GM15510 (cell line): ENCODE data around the gene BACH1.

Source experiments
- POLR2A ChIP-seq: IDR thresholded peaks from 3 replicates; pipeline ENCODE4 v1.6.1; 2011; ENCODE audit warnings: borderline replicate concordance; ENCODE audit not compliant: insufficient read length; ENCODE audit errors: extremely low read depth

Gene BACH1

DNA sequence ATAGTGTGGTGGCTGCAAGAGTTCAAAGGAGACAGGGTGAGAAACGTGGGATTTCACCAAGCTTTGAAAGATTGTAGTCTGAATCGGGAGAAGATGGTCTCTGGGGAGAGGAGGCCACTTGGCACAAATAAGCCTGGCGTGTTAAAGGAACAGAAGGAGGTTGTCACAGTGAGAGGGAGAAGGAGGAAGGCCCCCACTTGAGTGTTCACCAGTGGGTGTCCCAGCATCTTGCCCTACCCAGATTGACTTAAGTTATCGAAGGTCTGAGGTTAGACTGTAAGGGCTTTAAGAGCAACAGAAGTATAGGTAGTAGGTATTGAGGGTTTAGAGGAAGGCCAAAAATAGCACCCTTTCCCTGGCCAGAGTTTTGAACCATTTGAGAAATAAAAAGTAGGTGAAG, 48.0 kb downstream of the BACH1 start:
- TF ChIP-seq POLR2A = no peak

DNA sequence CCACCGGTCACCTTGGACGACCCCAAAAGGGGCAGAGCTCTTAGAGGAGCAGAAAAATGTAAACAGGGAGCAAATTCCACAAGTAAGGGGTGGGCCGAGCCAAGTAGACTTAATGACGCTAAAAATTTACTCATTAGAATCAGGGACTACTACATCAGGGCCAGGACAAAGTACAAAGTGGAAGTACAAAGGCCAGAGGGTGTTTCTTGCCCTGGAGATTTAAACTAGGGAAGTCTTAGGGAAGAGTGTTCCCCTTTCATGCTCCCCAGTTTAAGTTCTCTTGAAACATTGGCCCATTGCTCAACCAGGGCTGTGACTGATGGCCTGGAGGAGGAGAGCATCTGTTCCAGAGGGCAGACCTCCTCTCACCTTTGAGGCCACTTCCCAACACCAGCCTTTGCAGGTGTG, 48.6 kb downstream of the BACH1 start:
- no peak for TF ChIP-seq POLR2A

DNA sequence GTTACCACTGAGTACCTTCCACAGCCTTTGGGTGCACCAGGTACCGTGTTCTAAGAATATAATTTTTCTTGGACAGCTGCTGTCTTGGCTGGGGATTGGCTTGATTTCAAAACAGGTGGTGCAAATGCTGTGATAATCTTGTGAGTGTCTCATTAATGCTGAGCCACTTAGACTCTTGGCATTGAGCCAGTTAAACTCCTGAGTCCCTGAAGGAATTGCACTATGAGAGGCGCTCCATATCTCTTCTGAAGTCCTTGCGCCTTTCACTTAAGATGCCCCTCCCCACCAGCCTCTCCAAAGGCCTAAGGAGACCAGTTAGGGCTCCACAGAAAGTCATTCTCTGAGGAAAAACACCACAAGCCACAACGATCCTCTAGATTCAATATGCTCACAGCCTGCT, 51.0 kb downstream of the BACH1 start:
- no peak for TF ChIP-seq POLR2A

- no peak for TF ChIP-seq POLR2A
Measured at GRCh38 chr21:29350246-29350779, 51.6 kb downstream of the BACH1 start.

DNA sequence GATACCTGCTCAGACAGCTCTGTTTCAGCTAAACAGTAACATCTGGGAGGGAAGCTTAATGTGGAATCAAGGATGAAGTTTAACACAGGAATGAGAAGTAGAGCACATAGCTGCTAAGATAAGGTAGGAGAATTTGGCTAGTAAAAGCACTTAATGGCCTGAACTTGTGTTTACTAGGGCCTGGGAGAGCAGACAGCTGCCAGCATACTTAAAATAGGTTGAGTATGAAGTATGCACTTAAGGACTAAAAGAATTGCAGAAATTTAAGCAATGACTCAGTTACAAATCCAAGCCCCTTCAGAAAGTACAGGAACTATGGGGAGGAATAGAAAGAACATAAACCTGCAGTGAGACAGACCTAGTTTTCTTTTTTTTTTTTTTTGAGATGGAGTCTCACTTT, 53.0 kb downstream of the BACH1 start:
- TF ChIP-seq POLR2A = no peak

- TF ChIP-seq POLR2A = no peak
Measured at GRCh38 chr21:29359718-29360117, 61.0 kb downstream of the BACH1 start.

DNA sequence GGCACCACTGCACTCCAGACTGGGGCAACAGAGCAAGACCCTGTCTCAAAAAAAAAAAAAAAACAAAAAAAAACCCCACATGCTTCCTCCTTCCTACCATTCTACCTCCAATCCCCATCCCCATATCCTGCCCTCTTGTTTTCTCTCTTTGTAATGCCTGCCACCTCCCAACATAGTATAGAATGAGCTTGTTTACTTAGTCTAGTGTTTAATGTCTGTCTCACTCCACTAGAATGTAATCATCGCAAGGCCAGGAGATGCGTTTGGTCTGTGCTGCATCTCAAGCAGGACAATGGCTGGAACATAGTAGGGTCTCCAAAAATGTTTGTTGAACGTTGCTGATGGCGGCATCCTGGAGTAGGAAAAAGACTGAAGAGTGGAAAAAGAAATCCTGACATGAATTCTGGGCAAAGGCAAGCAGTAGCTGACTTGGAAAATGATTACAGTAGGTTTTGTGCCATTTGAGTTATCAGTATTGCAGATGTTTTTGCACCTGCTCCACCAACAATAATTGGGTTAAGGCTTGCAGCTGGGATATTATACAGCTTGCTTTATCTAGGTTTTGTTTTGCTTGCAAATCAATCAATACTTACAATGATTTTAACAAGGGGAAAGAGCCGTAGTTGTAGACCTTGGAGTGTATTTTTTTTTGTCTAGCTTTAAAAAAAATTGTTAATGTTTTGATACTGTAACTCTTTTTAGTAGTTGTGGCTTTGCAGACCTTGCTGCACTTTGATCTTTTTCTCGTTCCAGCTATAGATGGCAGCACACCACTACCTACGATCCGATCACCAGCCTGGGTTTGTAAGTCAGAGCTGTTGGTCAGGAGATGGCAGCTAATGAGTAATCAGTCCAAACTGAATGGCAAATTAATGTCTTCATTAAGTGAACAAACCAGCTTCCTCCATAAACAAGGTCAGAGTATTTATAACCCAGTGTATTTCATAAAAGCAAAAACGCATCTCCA, 62.4 kb downstream of the BACH1 start:
- TF ChIP-seq POLR2A = no peak

DNA sequence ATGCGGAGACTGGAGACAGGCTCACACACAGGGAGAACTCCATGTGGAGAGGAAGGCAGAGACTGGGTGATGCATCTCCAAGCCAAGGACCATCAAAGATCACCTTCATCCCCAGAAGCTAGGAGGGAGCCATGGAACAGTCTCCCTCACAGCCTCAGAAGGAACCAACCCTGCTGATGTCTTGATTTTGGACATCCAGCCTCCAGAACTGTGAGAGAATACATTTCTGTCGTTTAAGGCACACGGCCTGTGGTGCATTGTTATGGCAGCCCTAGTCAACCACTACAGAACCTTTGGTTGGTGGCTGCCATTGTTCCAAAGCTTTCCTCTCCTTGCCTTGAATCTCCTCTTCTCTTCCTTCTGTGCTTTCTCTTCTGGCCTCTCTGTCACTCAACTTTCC, 64.0 kb downstream of the BACH1 start:
- no peak for TF ChIP-seq POLR2A

GRCh38 chr21:29365661-29366265, 67.0 kb downstream of the BACH1 start:
- no peak for TF ChIP-seq POLR2A

- no peak for TF ChIP-seq POLR2A
Measured at GRCh38 chr21:29366532-29366931, 67.8 kb downstream of the BACH1 start.

DNA sequence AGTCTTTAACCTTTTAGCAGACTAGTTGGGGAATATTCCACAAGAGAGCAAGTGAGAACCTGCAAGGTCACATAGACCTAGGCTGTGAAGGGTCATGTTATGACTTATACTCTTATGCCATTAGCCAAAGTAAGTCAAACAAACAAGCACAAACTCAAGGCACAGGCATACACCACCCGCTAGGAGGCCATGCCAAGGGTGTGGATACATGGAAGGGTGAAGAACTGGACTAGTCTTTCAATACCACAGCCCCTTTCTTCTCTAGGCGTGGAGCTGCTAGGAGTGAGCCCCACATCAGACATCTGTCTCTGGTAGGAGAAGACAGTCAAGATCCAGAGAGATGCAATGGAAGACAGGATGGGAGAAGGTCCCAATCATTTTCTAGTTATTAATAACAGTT, 68.6 kb downstream of the BACH1 start:
- no peak for TF ChIP-seq POLR2A

DNA sequence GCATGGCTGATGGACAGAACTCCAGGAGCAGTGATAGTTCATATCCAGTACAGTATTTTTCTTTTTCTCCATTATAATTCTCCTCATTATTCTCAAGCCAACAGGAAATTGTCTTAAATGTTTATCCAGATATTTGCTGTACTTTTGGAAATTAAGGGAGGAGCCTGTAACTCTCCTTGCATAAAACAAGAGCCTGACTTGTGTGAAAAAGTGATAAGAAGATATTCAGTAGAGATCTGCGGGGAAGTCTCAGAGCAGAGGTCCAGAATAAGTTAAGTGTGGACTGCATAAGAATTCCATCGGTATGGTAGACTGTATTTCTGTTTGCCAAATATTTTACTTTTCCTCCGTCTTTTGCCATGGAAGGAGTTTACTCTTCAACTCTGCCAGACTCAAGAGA, 70.2 kb downstream of the BACH1 start:
- TF ChIP-seq POLR2A = no peak

GRCh38 chr21:29371464-29371863, 72.7 kb downstream of the BACH1 start:
- no peak for TF ChIP-seq POLR2A

GRCh38 chr21:29372063-29372802, 73.5 kb downstream of the BACH1 start:
- TF ChIP-seq POLR2A = no peak

DNA sequence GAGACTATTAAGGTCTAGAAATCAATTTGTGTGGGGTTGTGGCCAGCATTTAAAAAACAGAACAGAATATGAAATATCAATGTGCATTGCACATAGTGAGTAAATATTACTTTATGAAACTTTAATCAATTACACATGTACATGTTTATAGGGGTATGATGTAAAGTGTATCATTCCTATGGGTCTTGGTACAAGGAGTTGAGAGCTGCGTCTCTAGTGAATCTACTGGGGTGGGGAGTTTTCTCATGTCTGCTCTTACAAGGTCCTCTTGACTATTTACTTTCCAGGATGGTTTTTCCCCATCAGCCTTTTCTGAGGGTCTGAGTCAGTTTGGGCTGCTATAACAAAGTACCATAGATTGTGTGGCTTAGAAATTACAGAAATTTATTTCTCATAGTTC, 75.8 kb downstream of the BACH1 start:
- TF ChIP-seq POLR2A = no peak

- no peak for TF ChIP-seq POLR2A
Measured at GRCh38 chr21:29376556-29376955, 77.8 kb downstream of the BACH1 start.

DNA sequence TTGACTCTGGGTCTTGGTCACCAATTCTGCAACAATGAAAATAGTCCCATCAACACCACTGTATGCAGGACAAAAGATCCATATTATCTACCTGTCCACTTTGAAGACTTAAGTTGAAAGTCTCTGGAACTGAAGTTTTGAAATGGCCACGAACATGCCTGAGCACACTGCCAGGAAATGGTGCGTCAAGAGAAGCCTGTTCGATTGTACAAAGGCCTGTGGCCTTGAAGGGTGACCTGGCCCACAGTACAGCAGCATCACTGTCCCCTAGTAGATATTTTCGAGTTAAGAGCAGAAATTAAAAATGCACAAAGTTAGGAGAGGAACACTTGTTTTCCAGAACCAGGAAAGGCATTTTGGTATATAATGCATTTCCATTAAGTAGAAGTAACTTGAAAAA, 78.5 kb downstream of the BACH1 start:
- TF ChIP-seq POLR2A = no peak
